PC-9 (cell line): ENCODE measurements around the gene TRDN. TPM values are rescaled to one million over a fixed set of nuclear protein-coding genes. Genes with fewer than 3 reads are reported as not detected.

Source experiments
- BruUV-seq: library from RNA; stranded (reverse); fragments of 400-500 nt; replicated peaks from 2 replicates; lab custom pipeline; 2021; lab: Mats Ljungman, UMichigan
- CTCF ChIA-PET: fragments of 300-600 bp; sonication (Branson Sonifier 250); formaldehyde crosslinking; loops from one replicate; lab custom pipeline; 2022; ENCODE audit warnings: antibody characterized with exemption; lab: Charles Lee
- POLR2A ChIA-PET: fragments of 300-600 bp; sonication (Branson Sonifier 250); formaldehyde crosslinking; loops from one replicate; lab custom pipeline; 2022; ENCODE audit warnings: antibody characterized with exemption; ENCODE audit not compliant: unreplicated experiment; lab: Charles Lee
- DNase-seq, 2 experiments: peaks; one replicate each; pipeline versions ENCODE4 v3.0.0 to v3.0.0-alpha.2; 2015 to 2022; ENCODE audit warnings: mixed read lengths in 1 of 2
- H2AFZ ChIP-seq: fragments of 200-600 bp; sonication (generic); 2 replicates; pipeline ENCODE4 v1.8.1; 2017; ENCODE audit warnings: antibody characterized with exemption
- H3F3A ChIP-seq: fragments of 200-600 bp; sonication (generic); 2 replicates; pipeline ENCODE4 v1.8.1; 2017; ENCODE audit warnings: antibody characterized with exemption, mild to moderate bottlenecking, low read depth; ENCODE audit not compliant: insufficient read depth
- H3K27ac ChIP-seq: fragments of 200-600 bp; sonication (generic); 2 replicates; pipeline ENCODE4 v1.6.1; 2016; ENCODE audit warnings: mixed run types
- H3K27me3 ChIP-seq: fragments of 200-600 bp; sonication (generic); 2 replicates; pipeline ENCODE4 v1.6.1; 2016; ENCODE audit warnings: low read depth, mixed run types; ENCODE audit not compliant: insufficient read depth
- H3K36me3 ChIP-seq: fragments of 200-600 bp; sonication (generic); 2 replicates; pipeline ENCODE4 v1.6.1; 2016; ENCODE audit warnings: low read depth, mixed run types
- H3K4me1 ChIP-seq: fragments of 200-600 bp; sonication (generic); replicated peaks from 2 replicates; pipeline ENCODE4 v1.6.1; 2016; ENCODE audit warnings: mixed run types; ENCODE audit not compliant: insufficient read depth
- H3K4me2 ChIP-seq: fragments of 200-600 bp; sonication (generic); 2 replicates; pipeline ENCODE4 v1.6.1; 2017; ENCODE audit warnings: mixed run types
- H3K4me3 ChIP-seq: fragments of 200-600 bp; sonication (generic); 2 replicates; pipeline ENCODE4 v1.6.1; 2016; ENCODE audit warnings: mixed run types
- H3K79me2 ChIP-seq: fragments of 200-600 bp; sonication (generic); 2 replicates; pipeline ENCODE4 v1.6.1; 2017; ENCODE audit warnings: low read depth, mixed run types
- H3K9me2 ChIP-seq: fragments of 200-600 bp; sonication (generic); 2 replicates; pipeline ENCODE4 v1.8.1; 2017; ENCODE audit warnings: mild to moderate bottlenecking; ENCODE audit not compliant: insufficient read depth
- H3K9me3 ChIP-seq: fragments of 200-600 bp; sonication (generic); 2 replicates; pipeline ENCODE4 v1.8.1; 2016; ENCODE audit warnings: low read depth; ENCODE audit not compliant: insufficient read depth
- H4K20me1 ChIP-seq: fragments of 200-600 bp; sonication (generic); 2 replicates; pipeline ENCODE4 v1.8.1; 2017; ENCODE audit not compliant: insufficient read depth
- CTCF ChIP-seq: fragments of 200-600 bp; sonication (generic); conservative IDR thresholded peaks from 2 replicates; pipeline ENCODE4 v1.6.1; 2017; ENCODE audit warnings: mixed run types, antibody characterized with exemption, mild to moderate bottlenecking, moderate library complexity
- EZH2 ChIP-seq: fragments of 200-600 bp; sonication (generic); IDR thresholded peaks from 2 replicates; pipeline ENCODE4 v1.8.0; 2017; ENCODE audit warnings: antibody characterized with exemption, low read depth
- intact Hi-C: fragments of 100-400 bp; cut with micrococcal nuclease; formaldehyde crosslinking; loops from one replicate; pipeline ENCODE4 v1.10.0; 2022; ENCODE audit not compliant: unreplicated experiment
- total RNA-seq: library from RNA; stranded (reverse); gene quantifications from 2 replicates; pipeline ENCODE4 v1.2.3, GENCODE V29; 2021

TRDN gene
- total RNA-seq, 1 experiment from 2014 or later: not detected

GRCh38 chr6:123547216-123547978, 89.4 kb downstream of the TRDN start:
- Histone ChIP-seq H3K4me2 (no peak overlapping the region), H3K4me1 (no peaks in the 10 kb centered on the region), H2AFZ (no peak overlapping the region), H3K4me3 (no peak overlapping the region), H3K27ac (no peak overlapping the region), H3K9me2 (no peaks in the 10 kb centered on the region), H3K36me3 (no peaks in the 10 kb centered on the region), H3K9me3 (no peaks in the 10 kb centered on the region), H3F3A (no peaks in the 10 kb centered on the region), H3K27me3 (no peaks in the 10 kb centered on the region), H3K79me2 (no peaks in the 10 kb centered on the region), H4K20me1 (no peaks in the 10 kb centered on the region)
- no TSS peak for BruUV-seq
- no peak for DNase-seq
- intact Hi-C loops: no loop called here
- TF ChIP-seq CTCF: no peak
- no peak for TF ChIP-seq EZH2
- ChIA-PET POLR2A (no interaction called here), CTCF (no interaction called here)

DNA sequence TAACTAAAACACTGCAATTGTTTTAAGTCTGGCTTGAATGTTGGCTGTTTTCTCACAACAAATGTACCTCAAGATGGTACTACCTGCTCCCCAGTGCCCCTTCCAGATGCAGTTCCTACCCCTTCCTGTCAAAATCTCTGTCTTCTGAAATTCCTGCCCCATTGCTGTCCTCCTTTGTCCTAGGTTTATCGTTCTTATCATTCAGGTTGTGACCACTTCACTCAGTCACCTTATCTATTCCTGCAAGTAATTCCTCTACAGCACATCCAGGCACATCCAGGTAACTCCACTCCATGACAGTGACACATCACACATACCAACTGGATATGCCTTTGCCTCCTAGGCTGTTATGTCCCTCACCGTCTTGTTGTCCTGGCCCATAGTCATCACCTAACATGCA, 90.2 kb downstream of the TRDN start:
- no peak overlapping the region for H3K27ac ChIP-seq
- no TSS peak for BruUV-seq
- H3F3A ChIP-seq: no peaks in the 10 kb centered on the region
- intact Hi-C loops: no loop called here
- H3K4me2 ChIP-seq: no peak overlapping the region
- POLR2A ChIA-PET: interaction anchor here (0.6 kb wide), 1 partner anchor 1997 kb away, joined by 3 read pairs; no protein-coding TSS in a partner anchor
- no peak overlapping the region for H3K4me3 ChIP-seq
- H3K79me2 ChIP-seq: no peaks in the 10 kb centered on the region
- DNase-seq: no peak
- H3K4me1 ChIP-seq: no peaks in the 10 kb centered on the region
- H2AFZ ChIP-seq: peak overlapping the region; percentile 52; the same call in 1 of the 2 replicates
- no peaks in the 10 kb centered on the region for H3K36me3 ChIP-seq
- TF ChIP-seq EZH2: no peak
- TF ChIP-seq CTCF: no peak
- H3K9me3 ChIP-seq: no peaks in the 10 kb centered on the region
- H4K20me1 ChIP-seq: no peaks in the 10 kb centered on the region
- no peaks in the 10 kb centered on the region for H3K9me2 ChIP-seq
- no peaks in the 10 kb centered on the region for H3K27me3 ChIP-seq
- CTCF ChIA-PET: no interaction called here

DNA sequence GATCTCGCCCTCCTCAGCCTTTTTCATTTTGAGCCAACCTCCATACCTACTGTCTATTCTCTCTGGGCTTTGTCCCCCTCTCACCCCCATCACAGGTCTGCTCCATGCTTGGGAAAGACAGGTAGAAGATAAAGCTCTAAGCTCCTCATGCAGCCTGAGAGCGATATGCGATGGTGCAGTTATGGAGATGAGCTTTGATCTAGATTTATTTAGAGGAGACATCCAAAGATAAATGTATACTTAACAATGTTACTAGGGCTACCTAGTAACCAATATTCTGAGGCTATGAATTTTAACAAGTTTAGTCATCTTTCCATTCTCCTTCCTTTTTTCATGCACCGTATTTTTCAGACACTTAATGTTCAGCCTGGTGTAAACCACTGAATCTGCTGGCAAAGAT, 95.3 kb downstream of the TRDN start:
- Histone ChIP-seq H3K9me2 (no peaks in the 10 kb centered on the region; the same call in 1 of the 2 replicates), H4K20me1 (no peaks in the 10 kb centered on the region), H3K4me2 (no peak overlapping the region), H3K27me3 (no peaks in the 10 kb centered on the region), H3F3A (no peaks in the 10 kb centered on the region), H3K4me3 (no peak overlapping the region), H3K27ac (no peak overlapping the region), H3K9me3 (no peaks in the 10 kb centered on the region), H3K79me2 (no peaks in the 10 kb centered on the region), H3K36me3 (no peaks in the 10 kb centered on the region), H3K4me1 (no peaks in the 10 kb centered on the region), H2AFZ (peak overlapping the region; percentile 34; the same call in 1 of the 2 replicates)
- no TSS peak for BruUV-seq
- intact Hi-C loops: no loop called here
- POLR2A ChIA-PET: no interaction called here
- no peak for TF ChIP-seq CTCF
- no peak for TF ChIP-seq EZH2
- CTCF ChIA-PET: no interaction called here
- no peak for DNase-seq
